ENCODE measurements around the gene STXBP1. TPM values are rescaled to one million over a fixed set of nuclear protein-coding genes. Genes with fewer than 3 reads are reported as not detected.

Gene STXBP1
- total and polyA plus RNA-seq, 2 of the 4 experiments (the other 2 are of a cell fraction): 15.8 to 22.6 TPM

GRCh38 chr9:127686461-127687393, 74.7 kb downstream of the STXBP1 start:
- H3K27me3 ChIP-seq (ENCODE audit: control insufficient read depth, insufficient read depth, low read length): no peaks in the 10 kb centered on the region
- in situ Hi-C loops (cut with MboI; ENCODE audit: low sequenced_read_pairs): no loop called here
- no peak overlapping the region for H2BK120ac ChIP-seq (ENCODE audit: low read depth, low read length)

More at GRCh38 chr9:127686461-127687393, 74.7 kb downstream of the STXBP1 start:
- Histone ChIP-seq H3K9ac (ENCODE audit: low read depth, low read length) (no peak overlapping the region), H2BK15ac (ENCODE audit: low read depth, low read length) (no peak overlapping the region), H2AFZ (replicated peaks; ENCODE audit: low read length, poor library complexity) (no peak overlapping the region), H4K5ac (ENCODE audit: low read depth, low read length) (no peak overlapping the region), H3K4me2 (ENCODE audit: low read depth, low read length) (no peak overlapping the region), H3K9me3 (ENCODE audit: control insufficient read depth, insufficient read depth, low read length) (no peaks in the 10 kb centered on the region), H3K23ac (ENCODE audit: low read depth, low read length) (no peak overlapping the region), H2BK5ac (ENCODE audit: low read depth, low read length, poor library complexity, severe bottlenecking) (no peak overlapping the region), H3K14ac (replicated peaks; ENCODE audit: low read depth, low read length) (no peak overlapping the region), H4K8ac (ENCODE audit: low read depth in 2 of 2, low read length in 2 of 2) (no peak overlapping the region), H3K4me1 (ENCODE audit: control insufficient read depth, insufficient read depth, low read length) (peaks cover 11% of the 10 kb centered on the region), H2AK9ac (replicated peaks; ENCODE audit: low read depth, low read length, poor library complexity) (no peak overlapping the region), H2BK20ac (ENCODE audit: low read depth, low read length) (no peak overlapping the region), H3K4ac (ENCODE audit: low read depth, low read length) (no peak overlapping the region), H3K4me3 (ENCODE audit: insufficient read depth, low read depth, low read length) (no peak overlapping the region), H2AK5ac (ENCODE audit: low read depth, low read length) (no peak overlapping the region), H3K56ac (ENCODE audit: extremely low read depth, insufficient read depth, low read length) (no peak overlapping the region), H3K79me1 (ENCODE audit: low read depth in 1 of 2, low read length in 2 of 2) (no peaks in the 10 kb centered on the region), H3K27ac (ENCODE audit: insufficient read depth, low read length) (no peak overlapping the region), H3K36me3 (ENCODE audit: control insufficient read depth, insufficient read depth, low read length) (peaks cover 57% of the 10 kb centered on the region), H3K9me1 (ENCODE audit: insufficient read depth, low read length) (peaks cover 19% of the 10 kb centered on the region), H4K91ac (ENCODE audit: insufficient read depth, low read depth, low read length) (no peak overlapping the region), H3K18ac (ENCODE audit: low read depth, low read length) (no peak overlapping the region), H4K20me1 (ENCODE audit: insufficient read depth, low read length) (no peaks in the 10 kb centered on the region)
- no TSS peak for BruUV-seq (replicated peaks)
- POLR2A ChIA-PET (ENCODE audit: unreplicated experiment): no interaction called here
- no peak for TF ChIP-seq SMC3 (IDR thresholded peaks at IDR 0.05; ENCODE audit: low read depth, low read length)
- TF ChIP-seq CEBPB (IDR thresholded peaks at IDR 0.05; ENCODE audit: low read depth, low read length): no peak
- TF ChIP-seq MAFK (IDR thresholded peaks at IDR 0.05; ENCODE audit: low read depth, low read length): no peak
- TF ChIP-seq RFX5 (IDR thresholded peaks at IDR 0.05; ENCODE audit: low read depth, low read length): no peak
- TF ChIP-seq FOS (IDR thresholded peaks at IDR 0.05; ENCODE audit: low read depth, low read length): no peak
- no peak for TF ChIP-seq MAZ (IDR thresholded peaks at IDR 0.05; ENCODE audit: borderline replicate concordance, low read depth, low read length)
- no peak for TF ChIP-seq MXI1 (IDR thresholded peaks at IDR 0.05; ENCODE audit: borderline replicate concordance, low read depth, low read length)
- no peak for TF ChIP-seq RAD21 (IDR thresholded peaks at IDR 0.05; ENCODE audit: low read length)
- TF ChIP-seq, protein P1, sequence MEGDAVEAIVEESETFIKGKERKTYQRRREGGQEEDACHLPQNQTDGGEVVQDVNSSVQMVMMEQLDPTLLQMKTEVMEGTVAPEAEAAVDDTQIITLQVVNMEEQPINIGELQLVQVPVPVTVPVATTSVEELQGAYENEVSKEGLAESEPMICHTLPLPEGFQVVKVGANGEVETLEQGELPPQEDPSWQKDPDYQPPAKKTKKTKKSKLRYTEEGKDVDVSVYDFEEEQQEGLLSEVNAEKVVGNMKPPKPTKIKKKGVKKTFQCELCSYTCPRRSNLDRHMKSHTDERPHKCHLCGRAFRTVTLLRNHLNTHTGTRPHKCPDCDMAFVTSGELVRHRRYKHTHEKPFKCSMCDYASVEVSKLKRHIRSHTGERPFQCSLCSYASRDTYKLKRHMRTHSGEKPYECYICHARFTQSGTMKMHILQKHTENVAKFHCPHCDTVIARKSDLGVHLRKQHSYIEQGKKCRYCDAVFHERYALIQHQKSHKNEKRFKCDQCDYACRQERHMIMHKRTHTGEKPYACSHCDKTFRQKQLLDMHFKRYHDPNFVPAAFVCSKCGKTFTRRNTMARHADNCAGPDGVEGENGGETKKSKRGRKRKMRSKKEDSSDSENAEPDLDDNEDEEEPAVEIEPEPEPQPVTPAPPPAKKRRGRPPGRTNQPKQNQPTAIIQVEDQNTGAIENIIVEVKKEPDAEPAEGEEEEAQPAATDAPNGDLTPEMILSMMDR (conservative IDR thresholded peaks at IDR 0.05; ENCODE audit: low read depth, low read length): no peak
- no peak for TF ChIP-seq USF2 (IDR thresholded peaks at IDR 0.05; ENCODE audit: low read depth, low read length)
- no peak for TF ChIP-seq BHLHE40 (IDR thresholded peaks at IDR 0.05; ENCODE audit: low read depth, low read length)
- TF ChIP-seq POLR2A (IDR thresholded peaks at IDR 0.05; ENCODE audit: low read depth, low read length): no peak
- no peak for TF ChIP-seq NFE2L2 (IDR thresholded peaks at IDR 0.05; ENCODE audit: low read depth, low read length)
- no peak for TF ChIP-seq ELK1 (IDR thresholded peaks at IDR 0.05; ENCODE audit: borderline replicate concordance, low read depth, low read length)
- TF ChIP-seq RCOR1 (IDR thresholded peaks at IDR 0.05; ENCODE audit: insufficient replicate concordance, low read length): no peak
- ATAC-seq (ENCODE audit: low read depth): no peak
- intact Hi-C loops (cut with micrococcal nuclease): no loop called here
- dilution Hi-C loops (cut with HindIII; ENCODE audit: low sequenced_read_pairs, unreplicated experiment): no loop called here
- WGBS, 2 experiments (ENCODE audit: extremely low coverage in 2 of 2, insufficient read length in 1 of 2): 83% methylated on average over 5 of the region's 6 CpGs; no CpG with 5 or more reads in 1 of the 2 experiments
- CTCF ChIA-PET: no interaction called here
- no peak for DNase-seq
